GM12875 (cell line): Measurements from ENCODE around the gene PKD1L1.

Source experiments
- H3K4me3 ChIP-seq: one replicate; pipeline ENCODE4 v1.5.1; 2011; ENCODE audit warnings: low read depth, low read length, control low read depth
- TF ChIP-seq, protein P1 (sequence below): IDR thresholded peaks from 2 replicates; pipeline ENCODE4 v1.5.1; 2011; ENCODE audit warnings: low read depth, mild to moderate bottlenecking, control low read depth, inconsistent platforms, low read length, moderate library complexity, borderline replicate concordance; ENCODE audit not compliant: insufficient read depth

The PKD1L1 gene

DNA sequence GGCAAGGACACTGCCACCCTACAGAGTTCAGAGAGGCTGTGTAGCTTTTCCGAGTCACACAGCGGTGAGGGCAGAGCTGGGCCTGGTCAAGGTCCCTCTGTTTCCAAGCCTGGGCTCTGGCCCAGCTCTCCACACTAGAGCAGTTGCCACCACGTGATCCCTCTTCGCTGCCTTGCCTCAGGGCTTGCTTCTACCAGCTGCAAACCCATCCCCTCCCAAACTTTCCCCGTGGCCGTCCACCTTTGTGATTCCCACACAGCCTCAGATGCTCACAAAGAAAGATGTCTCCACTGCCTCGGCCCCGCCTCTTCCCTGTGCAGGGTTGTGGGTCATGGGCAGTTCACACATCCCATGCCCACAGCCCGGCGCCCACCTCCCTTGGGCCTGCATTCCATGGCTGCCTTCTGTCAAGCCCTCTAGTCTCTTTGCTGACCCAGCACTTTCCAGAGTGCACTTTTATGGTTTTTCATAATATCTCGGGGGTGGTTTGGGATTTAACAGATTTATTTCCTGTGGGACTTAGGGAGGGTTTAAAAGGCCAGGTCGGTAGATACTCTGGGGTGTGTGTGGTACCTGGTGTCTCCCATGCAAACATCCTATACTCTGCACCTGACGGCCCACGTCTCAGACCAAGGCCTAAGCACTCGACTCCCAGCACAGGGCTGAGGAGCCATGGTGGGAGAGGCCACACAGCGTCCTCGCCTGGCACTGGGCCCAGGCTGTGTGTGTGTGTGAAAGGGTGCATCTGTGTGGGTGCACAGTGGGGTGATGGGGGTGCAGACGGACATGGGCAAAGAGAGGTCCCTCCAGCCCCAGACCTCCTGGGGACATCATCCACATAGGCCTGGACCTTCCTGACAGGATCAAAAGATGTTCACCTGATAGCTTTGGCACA is 59.6 kb downstream of the PKD1L1 start:
- no peak overlapping the region for H3K4me3 ChIP-seq
- TF ChIP-seq, protein P1, sequence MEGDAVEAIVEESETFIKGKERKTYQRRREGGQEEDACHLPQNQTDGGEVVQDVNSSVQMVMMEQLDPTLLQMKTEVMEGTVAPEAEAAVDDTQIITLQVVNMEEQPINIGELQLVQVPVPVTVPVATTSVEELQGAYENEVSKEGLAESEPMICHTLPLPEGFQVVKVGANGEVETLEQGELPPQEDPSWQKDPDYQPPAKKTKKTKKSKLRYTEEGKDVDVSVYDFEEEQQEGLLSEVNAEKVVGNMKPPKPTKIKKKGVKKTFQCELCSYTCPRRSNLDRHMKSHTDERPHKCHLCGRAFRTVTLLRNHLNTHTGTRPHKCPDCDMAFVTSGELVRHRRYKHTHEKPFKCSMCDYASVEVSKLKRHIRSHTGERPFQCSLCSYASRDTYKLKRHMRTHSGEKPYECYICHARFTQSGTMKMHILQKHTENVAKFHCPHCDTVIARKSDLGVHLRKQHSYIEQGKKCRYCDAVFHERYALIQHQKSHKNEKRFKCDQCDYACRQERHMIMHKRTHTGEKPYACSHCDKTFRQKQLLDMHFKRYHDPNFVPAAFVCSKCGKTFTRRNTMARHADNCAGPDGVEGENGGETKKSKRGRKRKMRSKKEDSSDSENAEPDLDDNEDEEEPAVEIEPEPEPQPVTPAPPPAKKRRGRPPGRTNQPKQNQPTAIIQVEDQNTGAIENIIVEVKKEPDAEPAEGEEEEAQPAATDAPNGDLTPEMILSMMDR, result no peak

DNA sequence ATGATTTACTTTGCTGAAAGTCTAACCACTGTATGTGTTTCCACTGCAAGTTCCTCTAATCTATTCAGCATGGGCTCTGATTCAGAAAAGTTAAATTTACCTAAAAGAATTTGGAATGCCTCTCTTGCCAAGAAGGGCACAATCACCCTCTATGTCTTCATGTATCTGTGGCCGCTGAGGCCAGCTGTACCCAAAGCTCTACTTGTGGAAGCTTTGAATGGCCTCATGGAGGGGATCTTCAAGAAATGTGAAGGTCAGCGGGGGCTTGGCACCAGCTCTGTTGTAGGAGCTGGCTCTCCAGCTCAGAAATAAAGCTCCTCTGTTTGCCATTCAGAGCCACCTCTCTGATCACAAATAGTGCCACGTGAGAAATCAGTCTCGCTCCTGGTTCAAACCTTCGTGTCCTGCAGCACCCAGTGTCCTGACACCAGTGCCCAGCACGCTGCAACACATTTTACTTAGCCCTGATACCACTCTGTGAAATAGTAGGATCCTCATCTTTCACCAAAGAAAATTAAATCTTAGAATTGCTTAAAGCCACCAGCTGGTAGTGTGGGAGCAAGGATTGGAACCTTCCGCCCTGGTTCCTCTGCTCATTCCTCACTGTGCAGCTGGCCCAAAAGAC is 61.1 kb downstream of the PKD1L1 start:
- no peak overlapping the region for H3K4me3 ChIP-seq
- TF ChIP-seq, protein P1, result no peak

GRCh38 chr7:47885987-47886811 is 62.1 kb downstream of the PKD1L1 start:
- H3K4me3 ChIP-seq, result no peak overlapping the region
- TF ChIP-seq, protein P1, result no peak

GRCh38 chr7:47885309-47885986 is 62.8 kb downstream of the PKD1L1 start:
- H3K4me3 ChIP-seq, result no peak overlapping the region
- TF ChIP-seq, protein P1, result no peak

GRCh38 chr7:47884675-47885074 is 63.6 kb downstream of the PKD1L1 start:
- H3K4me3 ChIP-seq, result no peak overlapping the region
- TF ChIP-seq, protein P1, result no peak

GRCh38 chr7:47882635-47883034 is 65.6 kb downstream of the PKD1L1 start:
- H3K4me3 ChIP-seq, result no peak overlapping the region
- TF ChIP-seq, protein P1, result no peak
